ENCODE data around the gene USP13. TPM values are rescaled to one million over a fixed set of nuclear protein-coding genes. Genes with fewer than 3 reads are reported as not detected.

The USP13 gene
- total RNA-seq, 1 experiment from 2014 or later: 22.7 TPM

GRCh38 chr3:179772297-179772696 lies 119.5 kb downstream of the USP13 start:
- Histone ChIP-seq H3K9me3 (ENCODE audit: control insufficient read depth in 1 of 2, insufficient read depth in 1 of 2, low read depth in 1 of 2, low read length in 2 of 2) (no peaks in the 10 kb centered on the region), H3K36me3 (ENCODE audit: control insufficient read depth in 1 of 2, insufficient read depth in 2 of 2, low read length in 2 of 2) (no peaks in the 10 kb centered on the region; a peak in 2 of 4 replicates), H3K9ac (ENCODE audit: low read length) (no peak overlapping the region), H3K27me3 (ENCODE audit: insufficient read depth, low read length) (no peaks in the 10 kb centered on the region), H3K4me3 (replicated peaks in 1 of 2; ENCODE audit: low read depth in 1 of 2, low read length in 2 of 2) (no peak overlapping the region), H4K20me1 (ENCODE audit: insufficient read depth) (no peaks in the 10 kb centered on the region), H3K4me2 (ENCODE audit: low read length) (no peak overlapping the region), H3K4me1 (ENCODE audit: control insufficient read depth in 1 of 2, insufficient read depth in 2 of 2, low read length in 2 of 2) (no peaks in the 10 kb centered on the region), H3K9me2 (ENCODE audit: insufficient read depth) (no peaks in the 10 kb centered on the region), H2AFZ (ENCODE audit: low read depth, low read length, poor library complexity, severe bottlenecking) (no peak overlapping the region), H3K79me2 (ENCODE audit: insufficient read depth, low read length) (no peaks in the 10 kb centered on the region), H3K27ac (ENCODE audit: low read depth, low read length) (no peak overlapping the region)
- TF ChIP-seq SP1 (IDR thresholded peaks at IDR 0.05; ENCODE audit: low read depth): no peak
- no peak for TF ChIP-seq FOSL1 (IDR thresholded peaks at IDR 0.05; ENCODE audit: low read depth)
- RAD21 ChIA-PET (ENCODE audit: low non-redundant PET in 1 of 2, low total read pairs in 2 of 2, uncharacterized antibody in 2 of 2, unreplicated experiment in 2 of 2): no interaction called here
- POLR2A ChIA-PET: no interaction called here
- intact Hi-C loops (cut with micrococcal nuclease): no loop called here
- CTCF ChIA-PET: no interaction called here
- BruUV-seq (replicated peaks): no TSS peak
- DNase-seq (ENCODE audit: low read depth, low spot score): no peak
- no peak for ATAC-seq

GRCh38 chr3:179775416-179776122 lies 122.7 kb downstream of the USP13 start:
- intact Hi-C loops (cut with micrococcal nuclease): no loop called here
- no peaks in the 10 kb centered on the region for H3K4me1 ChIP-seq (ENCODE audit: control insufficient read depth in 1 of 2, insufficient read depth in 2 of 2, low read length in 2 of 2)

More at GRCh38 chr3:179775416-179776122, 122.7 kb downstream of the USP13 start:
- Histone ChIP-seq H3K4me2 (ENCODE audit: low read length) (no peak overlapping the region), H2AFZ (ENCODE audit: low read depth, low read length, poor library complexity, severe bottlenecking) (no peak overlapping the region), H3K4me3 (replicated peaks in 1 of 2; ENCODE audit: low read depth in 1 of 2, low read length in 2 of 2) (no peak overlapping the region), H4K20me1 (ENCODE audit: insufficient read depth) (no peaks in the 10 kb centered on the region), H3K9me2 (ENCODE audit: insufficient read depth) (no peaks in the 10 kb centered on the region), H3K27ac (ENCODE audit: low read depth, low read length) (no peak overlapping the region), H3K27me3 (ENCODE audit: insufficient read depth, low read length) (no peaks in the 10 kb centered on the region), H3K9me3 (ENCODE audit: control insufficient read depth in 1 of 2, insufficient read depth in 1 of 2, low read depth in 1 of 2, low read length in 2 of 2) (no peaks in the 10 kb centered on the region), H3K79me2 (ENCODE audit: insufficient read depth, low read length) (no peaks in the 10 kb centered on the region), H3K36me3 (ENCODE audit: control insufficient read depth in 1 of 2, insufficient read depth in 2 of 2, low read length in 2 of 2) (no peaks in the 10 kb centered on the region; a peak in 2 of 4 replicates), H3K9ac (ENCODE audit: low read length) (no peak overlapping the region)
- no peak for DNase-seq (ENCODE audit: low read depth, low spot score)
- RAD21 ChIA-PET (ENCODE audit: low non-redundant PET in 1 of 2, low total read pairs in 2 of 2, uncharacterized antibody in 2 of 2, unreplicated experiment in 2 of 2): no interaction called here
- no peak for ATAC-seq
- CTCF ChIA-PET: no interaction called here
- POLR2A ChIA-PET: no interaction called here
- TF ChIP-seq CEBPB (IDR thresholded peaks at IDR 0.05; ENCODE audit: low read depth) (no peak), ZBTB33 (IDR thresholded peaks at IDR 0.05; ENCODE audit: extremely low read depth, insufficient replicate concordance, low read length) (no peak), EZH2phosphoT487 (IDR thresholded peaks at IDR 0.05; ENCODE audit: borderline replicate concordance) (no peak), JUND (IDR thresholded peaks at IDR 0.05) (no peak), REST (IDR thresholded peaks at IDR 0.05; ENCODE audit: low read depth) (no peak), MAX (IDR thresholded peaks at IDR 0.05) (no peak), ZFX (IDR thresholded peaks at IDR 0.05) (no peak), POLR2AphosphoS5 (IDR thresholded peaks at IDR 0.05; ENCODE audit: low read depth, low read length) (no peak), CBX3 (IDR thresholded peaks at IDR 0.05; ENCODE audit: low read depth) (no peak), SP1 (IDR thresholded peaks at IDR 0.05; ENCODE audit: low read depth) (no peak), YY1 (IDR thresholded peaks at IDR 0.05; ENCODE audit: extremely low read depth, insufficient replicate concordance, low read depth, low read length) (no peak), SIN3A (IDR thresholded peaks at IDR 0.05; ENCODE audit: low read depth) (no peak), ATF3 (IDR thresholded peaks at IDR 0.05) (no peak), EGR1 (IDR thresholded peaks at IDR 0.05; ENCODE audit: low read depth) (no peak), POLR2A (IDR thresholded peaks at IDR 0.05; ENCODE audit: borderline replicate concordance, extremely low read depth, insufficient read depth, insufficient read length) (no peak), FOSL1 (IDR thresholded peaks at IDR 0.05; ENCODE audit: low read depth) (no peak)
- no TSS peak for BruUV-seq (replicated peaks)

Data from HCT116 (cell line).